ENCODE measurements around the gene GPN1.

The GPN1 gene

GRCh38 chr2:27638037-27638637 is 9.3 kb downstream of the GPN1 start:
- TF ChIP-seq CTCF (IDR thresholded peaks at IDR 0.05; ENCODE audit: low read depth, low read length), result no peak
- Histone ChIP-seq H3K4me1 (no peaks in the 10 kb centered on the region), H3K9me3 (no peaks in the 10 kb centered on the region), H3K36me3 (peaks cover 88% of the 10 kb centered on the region), H3K27me3 (no peaks in the 10 kb centered on the region), H3K4me3 (ENCODE audit: low read depth, low read length) (no peak overlapping the region)
- no peak for DNase-seq

GRCh38 chr2:27638709-27639108 is 9.9 kb downstream of the GPN1 start:
- Histone ChIP-seq H3K9me3 (no peaks in the 10 kb centered on the region), H3K4me3 (ENCODE audit: low read depth, low read length) (no peak overlapping the region), H3K36me3 (peaks cover 88% of the 10 kb centered on the region), H3K27me3 (no peaks in the 10 kb centered on the region), H3K4me1 (no peaks in the 10 kb centered on the region)
- no peak for TF ChIP-seq CTCF (IDR thresholded peaks at IDR 0.05; ENCODE audit: low read depth, low read length)
- DNase-seq, result no peak

GRCh38 chr2:27640722-27641245 is 11.9 kb downstream of the GPN1 start:
- Histone ChIP-seq H3K27me3 (no peaks in the 10 kb centered on the region), H3K4me3 (ENCODE audit: low read depth, low read length) (no peak overlapping the region), H3K36me3 (peaks cover 80% of the 10 kb centered on the region), H3K4me1 (no peaks in the 10 kb centered on the region), H3K9me3 (no peaks in the 10 kb centered on the region)
- no peak for DNase-seq
- no peak for TF ChIP-seq CTCF (IDR thresholded peaks at IDR 0.05; ENCODE audit: low read depth, low read length)

GRCh38 chr2:27645197-27645596 is 16.3 kb downstream of the GPN1 start:
- Histone ChIP-seq H3K4me3 (ENCODE audit: low read depth, low read length) (no peak overlapping the region), H3K27me3 (no peaks in the 10 kb centered on the region), H3K36me3 (peaks cover 77% of the 10 kb centered on the region), H3K4me1 (no peaks in the 10 kb centered on the region), H3K9me3 (no peaks in the 10 kb centered on the region)
- no peak for TF ChIP-seq CTCF (IDR thresholded peaks at IDR 0.05; ENCODE audit: low read depth, low read length)
- DNase-seq, result no peak

GRCh38 chr2:27647289-27647688 is 18.4 kb downstream of the GPN1 start:
- no peak for DNase-seq
- H3K9me3 ChIP-seq, result no peaks in the 10 kb centered on the region
- no peak overlapping the region for H3K4me3 ChIP-seq (ENCODE audit: low read depth, low read length)
- H3K4me1 ChIP-seq, result no peaks in the 10 kb centered on the region
- H3K36me3 ChIP-seq, result peaks cover 76% of the 10 kb centered on the region
- TF ChIP-seq CTCF (IDR thresholded peaks at IDR 0.05; ENCODE audit: low read depth, low read length), result no peak
- no peaks in the 10 kb centered on the region for H3K27me3 ChIP-seq

GRCh38 chr2:27647737-27648136 is 18.9 kb downstream of the GPN1 start:
- H3K4me1 ChIP-seq, result no peaks in the 10 kb centered on the region
- no peaks in the 10 kb centered on the region for H3K9me3 ChIP-seq
- H3K36me3 ChIP-seq, result peaks cover 76% of the 10 kb centered on the region
- no peaks in the 10 kb centered on the region for H3K27me3 ChIP-seq
- no peak for DNase-seq
- no peak for TF ChIP-seq CTCF (IDR thresholded peaks at IDR 0.05; ENCODE audit: low read depth, low read length)
- H3K4me3 ChIP-seq (ENCODE audit: low read depth, low read length), result no peak overlapping the region

Measured in BE2C (cell line).